K562 (cell line): ENCODE measurements around the gene FRMD4B.

Experiments
- BHLHE40 ChIP-seq: IDR thresholded peaks from 2 replicates; pipeline ENCODE4 v1.6.1; 2011; ENCODE audit warnings: low read length, improper control_type of control experiment
- CTCF ChIP-seq, 3 experiments: IDR thresholded peaks in 2 of 3; conservative IDR thresholded peaks in 1 of 3; 2 replicates each; pipeline ENCODE4 v1.5.1; 2011 to 2012; ENCODE audit warnings: low read length in 3 of 3, mild to moderate bottlenecking in 3 of 3, control low read depth in 2 of 3, improper control_type of control experiment in 1 of 3, inconsistent platforms in 1 of 3, low read depth in 1 of 3, mixed read lengths in 1 of 3, moderate library complexity in 1 of 3; ENCODE audit not compliant: insufficient read depth in 2 of 3
- DLX4 ChIP-seq: fragments of 250-450 bp; sonication (Bioruptor Pico); IDR thresholded peaks from 2 replicates; pipeline ENCODE4 v1.6.1; 2021; ENCODE audit warnings: mild to moderate bottlenecking
- E2F4 ChIP-seq: sonication (generic); formaldehyde crosslinking; IDR thresholded peaks from 2 replicates; pipeline ENCODE4 v1.8.0; 2022; ENCODE audit warnings: mild to moderate bottlenecking, low read depth, missing genetic modification reagents
- MGA ChIP-seq: fragments of 450-650 bp; IDR thresholded peaks from 2 replicates; pipeline ENCODE4 v1.6.1; 2016; ENCODE audit warnings: mild to moderate bottlenecking, moderate library complexity
- NFE2L1 ChIP-seq: fragments of 450-650 bp; IDR thresholded peaks from 2 replicates; pipeline ENCODE4 v1.6.1; 2016; ENCODE audit warnings: missing genetic modification characterization, low read depth, mild to moderate bottlenecking, missing compliant biosample characterization, moderate library complexity, borderline replicate concordance
- NFIC ChIP-seq: fragments of 450-650 bp; IDR thresholded peaks from 2 replicates; pipeline ENCODE4 v1.6.1; 2017; ENCODE audit warnings: mild to moderate bottlenecking, inconsistent platforms
- NFXL1 ChIP-seq: fragments of 450-650 bp; formaldehyde crosslinking; IDR thresholded peaks from 2 replicates; pipeline ENCODE4 v1.4.0; 2021; ENCODE audit warnings: mild to moderate bottlenecking
- POLR2A ChIP-seq: fragments of 450-650 bp; conservative IDR thresholded peaks from 2 replicates; pipeline ENCODE4 v1.6.1; 2016
- VEZF1 ChIP-seq: fragments of 200-800 bp; sonication (Bioruptor generic); IDR thresholded peaks from 2 replicates; pipeline ENCODE4 v1.6.1; 2017; ENCODE audit warnings: missing genetic modification characterization, missing compliant biosample characterization
- ZNF140 ChIP-seq: fragments of 250-450 bp; sonication (Bioruptor Pico); IDR thresholded peaks from 2 replicates; pipeline ENCODE4 v1.8.0; 2021; ENCODE audit warnings: moderate library complexity, mild to moderate bottlenecking, inconsistent platforms

GRCh38 chr3:69360690-69361089, 25.2 kb downstream of the FRMD4B start:
- TF ChIP-seq CTCF (IDR thresholded peaks at IDR 0.05 in 2 of 3, conservative IDR thresholded peaks at IDR 0.05 in 1 of 3; ENCODE audit: insufficient read depth in 2 of 3, low read depth in 1 of 3, low read length in 3 of 3) (no peak), VEZF1 (no peak), ZNF140 (no peak), POLR2A (no peak), NFE2L1 (tag) (no peak), BHLHE40 (no peak), E2F4 (CRISPR knock-in tag) (no peak), NFXL1 (CRISPR knock-in tag) (no peak), DLX4 (CRISPR knock-in tag) (no peak), MGA (no peak), NFIC (no peak)
